Mesenchymal stem cell (in vitro differentiated cells and primary cell): ENCODE measurements around the gene IRAK1BP1.
"Not testable (repeated sequence)": the region's sequence is repeated elsewhere in the genome, so short reads cannot be mapped to it uniquely, and the experiment has no call there.

Experiments used
- DNase-seq: peaks from one replicate; pipeline ENCODE4 v3.0.0-alpha.2; 2013
- H2AFZ ChIP-seq: one replicate; pipeline ENCODE4 v1.6.1; 2013; ENCODE audit warnings: low read depth, mild to moderate bottlenecking, control low read depth, inconsistent platforms, low read length, moderate library complexity
- H2AK5ac ChIP-seq: 2 replicates; pipeline ENCODE4 v1.6.1; 2013; ENCODE audit warnings: low read length, moderate library complexity, mild to moderate bottlenecking, inconsistent platforms; ENCODE audit not compliant: severe bottlenecking
- H2BK120ac ChIP-seq: one replicate; pipeline ENCODE4 v1.6.1; 2013; ENCODE audit warnings: low read depth, mild to moderate bottlenecking, inconsistent platforms, low read length, moderate library complexity
- H2BK12ac ChIP-seq, 2 experiments: one replicate each; pipeline ENCODE4 v1.6.1; 2013; ENCODE audit warnings: inconsistent platforms in 2 of 2, low read length in 2 of 2, mild to moderate bottlenecking in 2 of 2, moderate library complexity in 2 of 2, control low read depth in 1 of 2
- H2BK15ac ChIP-seq: one replicate; pipeline ENCODE4 v1.6.1; 2013; ENCODE audit warnings: mild to moderate bottlenecking, low read depth, inconsistent platforms; ENCODE audit not compliant: poor library complexity, severe bottlenecking
- H2BK5ac ChIP-seq: 2 replicates; pipeline ENCODE4 v1.6.1; 2013; ENCODE audit warnings: low read depth, mild to moderate bottlenecking, low read length, control low read depth, inconsistent platforms; ENCODE audit not compliant: poor library complexity, severe bottlenecking
- H3K14ac ChIP-seq, 2 experiments: one replicate each; pipeline ENCODE4 v1.6.1; 2013; ENCODE audit warnings: inconsistent platforms in 2 of 2, low read length in 2 of 2, control low read depth in 1 of 2, mild to moderate bottlenecking in 1 of 2, moderate library complexity in 1 of 2
- H3K18ac ChIP-seq, 2 experiments: one replicate each; pipeline ENCODE4 v1.6.1; 2013; ENCODE audit warnings: inconsistent platforms in 2 of 2, low read length in 2 of 2, control low read depth in 1 of 2, low read depth in 1 of 2, mild to moderate bottlenecking in 1 of 2
- H3K23ac ChIP-seq, 2 experiments: one replicate each; pipeline ENCODE4 v1.6.1; 2013; ENCODE audit warnings: inconsistent platforms in 2 of 2, low read length in 2 of 2, mild to moderate bottlenecking in 2 of 2, moderate library complexity in 2 of 2, control low read depth in 1 of 2
- H3K27ac ChIP-seq: 2 replicates; pipeline ENCODE4 v1.5.1; 2013; ENCODE audit warnings: mild to moderate bottlenecking, moderate library complexity, low read length, control low read depth, inconsistent platforms; ENCODE audit not compliant: poor library complexity, severe bottlenecking
- H3K27me3 ChIP-seq, 2 experiments: 2 replicates each; pipeline versions ENCODE4 v1.6.1 to v1.7.0; 2013; ENCODE audit warnings: low read length in 2 of 2, mild to moderate bottlenecking in 2 of 2, moderate library complexity in 2 of 2, control low read depth in 1 of 2, inconsistent platforms in 1 of 2; ENCODE audit not compliant: control insufficient read depth in 1 of 2, insufficient read depth in 1 of 2
- H3K36me3 ChIP-seq, 2 experiments: 2 replicates each; pipeline versions ENCODE4 v1.6.1 to v1.7.0; 2013; ENCODE audit warnings: low read length in 2 of 2, control low read depth in 1 of 2, inconsistent platforms in 1 of 2, low read depth in 1 of 2, mild to moderate bottlenecking in 1 of 2; ENCODE audit not compliant: insufficient read depth in 2 of 2, control insufficient read depth in 1 of 2
- H3K4ac ChIP-seq, 2 experiments: one replicate each; pipeline ENCODE4 v1.6.1; 2013; ENCODE audit warnings: inconsistent platforms in 2 of 2, low read length in 2 of 2, mild to moderate bottlenecking in 2 of 2, moderate library complexity in 2 of 2, control low read depth in 1 of 2, low read depth in 1 of 2
- H3K4me1 ChIP-seq: 2 replicates; pipeline ENCODE4 v1.6.1; 2013; ENCODE audit warnings: low read depth, low read length, control low read depth; ENCODE audit not compliant: control insufficient read depth, insufficient read depth
- H3K4me2 ChIP-seq: 2 replicates; pipeline ENCODE4 v1.6.1; 2013; ENCODE audit warnings: low read length, mild to moderate bottlenecking, inconsistent platforms; ENCODE audit not compliant: poor library complexity, severe bottlenecking
- H3K4me3 ChIP-seq, 2 experiments: 2 replicates each; pipeline versions ENCODE4 v1.5.1 to v1.7.0; 2013; ENCODE audit warnings: low read length in 2 of 2, mild to moderate bottlenecking in 2 of 2, control low read depth in 1 of 2, low read depth in 1 of 2; ENCODE audit not compliant: insufficient read depth in 1 of 2
- H3K79me1 ChIP-seq: replicated peaks from 2 replicates; pipeline ENCODE4 v1.6.1; 2013; ENCODE audit warnings: mild to moderate bottlenecking, control low read depth, low read length, inconsistent platforms; ENCODE audit not compliant: poor library complexity, severe bottlenecking
- H3K9ac ChIP-seq: 2 replicates; pipeline ENCODE4 v1.7.0; 2013; ENCODE audit warnings: mild to moderate bottlenecking, low read length, moderate library complexity
- H3K9me3 ChIP-seq: 2 replicates; pipeline ENCODE4 v1.7.0; 2013; ENCODE audit warnings: mild to moderate bottlenecking, low read length; ENCODE audit not compliant: control insufficient read depth
- H4K8ac ChIP-seq: one replicate; pipeline ENCODE4 v1.6.1; 2013; ENCODE audit warnings: inconsistent platforms, mild to moderate bottlenecking, low read length, moderate library complexity
- H4K91ac ChIP-seq: one replicate; pipeline ENCODE4 v1.6.1; 2013; ENCODE audit warnings: mild to moderate bottlenecking, low read length, inconsistent platforms
- WGBS: methylation state at CpG from one replicate; pipeline ENCODE4 v1.1.7; 2013; ENCODE audit warnings: mixed read lengths; 5-methylcytosine and 5-hydroxymethylcytosine counted together

The IRAK1BP1 gene

DNA sequence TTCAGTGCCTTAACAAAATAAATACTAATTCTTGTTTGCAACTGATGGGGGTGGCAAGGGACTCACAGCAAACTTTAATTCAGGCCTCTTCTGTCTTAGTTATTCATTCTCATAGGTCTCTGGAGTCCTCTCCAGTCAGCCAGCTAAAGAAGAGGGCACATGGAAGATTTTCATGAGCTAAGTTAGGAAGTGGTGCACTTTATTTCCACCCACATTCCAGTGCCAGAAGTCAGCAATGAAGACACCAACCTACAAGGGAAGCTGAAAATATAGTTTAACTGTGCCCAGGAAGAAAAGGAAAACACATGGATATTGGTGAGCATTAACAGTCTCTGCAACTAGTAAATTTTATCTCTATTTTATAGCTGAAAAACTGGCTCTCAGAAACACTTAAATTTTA lies 16.7 kb upstream of the IRAK1BP1 start:
- Histone ChIP-seq H4K91ac (no peak overlapping the region), H3K9me3 (no peaks in the 10 kb centered on the region)

DNA sequence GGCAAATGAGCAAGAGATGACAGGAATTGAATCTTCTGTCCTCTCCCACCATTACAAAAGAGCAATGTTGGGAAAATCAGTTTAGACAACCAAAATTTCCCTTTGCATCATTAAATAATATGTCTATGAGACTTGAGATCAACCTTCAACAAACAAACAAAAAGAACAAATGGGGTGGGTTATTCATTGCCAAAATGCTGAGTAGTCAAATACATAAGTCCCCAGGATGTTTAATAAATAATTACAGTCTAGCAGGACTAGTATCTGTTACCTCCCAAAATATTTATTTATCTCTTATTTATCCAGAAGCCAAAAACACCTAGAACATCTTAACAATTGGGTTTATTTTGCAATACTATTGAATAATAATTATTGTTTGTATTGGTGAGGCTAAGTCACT lies 16.2 kb upstream of the IRAK1BP1 start:
- no peak overlapping the region for H2BK120ac ChIP-seq
- no peak overlapping the region for H2AK5ac ChIP-seq
- H3K27me3 ChIP-seq = no peaks in the 10 kb centered on the region
- no peak overlapping the region for H2BK12ac ChIP-seq
- no peaks in the 10 kb centered on the region for H3K79me1 ChIP-seq
- no peak overlapping the region for H3K4ac ChIP-seq
- no peak overlapping the region for H3K14ac ChIP-seq
- H3K23ac ChIP-seq = no peak overlapping the region
- H3K4me3 ChIP-seq = no peak overlapping the region
- no peak overlapping the region for H4K8ac ChIP-seq
- no peak overlapping the region for H3K18ac ChIP-seq
- H3K9me3 ChIP-seq = no peaks in the 10 kb centered on the region
- no peak overlapping the region for H3K27ac ChIP-seq
- no peak for DNase-seq
- no peaks in the 10 kb centered on the region for H3K4me1 ChIP-seq
- H3K36me3 ChIP-seq = no peaks in the 10 kb centered on the region
- H3K9ac ChIP-seq = no peak overlapping the region
- H4K91ac ChIP-seq = no peak overlapping the region
- H2AFZ ChIP-seq = no peak overlapping the region
- H2BK15ac ChIP-seq = no peak overlapping the region
- no peak overlapping the region for H2BK5ac ChIP-seq
- no peak overlapping the region for H3K4me2 ChIP-seq

More for the DNA sequence above, 16.7 kb upstream of the IRAK1BP1 start:
- Histone ChIP-seq H3K79me1 (no peaks in the 10 kb centered on the region), H3K4me2 (no peak overlapping the region), H2AFZ (no peak overlapping the region), H2BK120ac (no peak overlapping the region), H3K27me3 (no peaks in the 10 kb centered on the region), H3K4me1 (no peaks in the 10 kb centered on the region), H3K36me3 (no peaks in the 10 kb centered on the region), H2BK5ac (no peak overlapping the region), H3K23ac (no peak overlapping the region), H2BK12ac (no peak overlapping the region), H2AK5ac (no peak overlapping the region), H2BK15ac (no peak overlapping the region), H3K4me3 (no peak overlapping the region), H3K9ac (no peak overlapping the region), H3K14ac (no peak overlapping the region), H3K4ac (no peak overlapping the region), H4K8ac (no peak overlapping the region), H3K18ac (no peak overlapping the region), H3K27ac (no peak overlapping the region)
- DNase-seq = no peak

DNA sequence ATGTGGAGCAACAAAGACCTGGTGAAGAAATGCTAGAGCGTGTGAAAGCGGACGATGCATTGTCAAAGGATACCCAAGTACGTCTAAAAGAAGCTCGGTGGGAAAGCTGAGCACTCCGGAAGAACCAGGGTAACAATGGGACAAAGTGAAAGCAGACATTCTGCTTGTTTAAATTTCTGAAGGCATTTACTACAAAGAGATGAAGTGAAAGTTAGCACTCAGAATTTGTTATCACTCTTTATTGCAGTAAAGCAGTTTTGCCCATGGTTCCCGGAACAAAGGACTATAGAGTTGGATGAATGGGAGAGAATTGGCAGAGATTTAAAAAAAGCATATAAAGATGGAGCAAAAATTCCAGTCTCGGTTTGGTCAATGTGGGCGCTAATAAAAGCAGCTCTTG lies 12.8 kb upstream of the IRAK1BP1 start:
- H2BK120ac ChIP-seq = no peak overlapping the region
- H3K27me3 ChIP-seq = no peaks in the 10 kb centered on the region
- no peak overlapping the region for H3K4me2 ChIP-seq
- no peak overlapping the region for H2BK15ac ChIP-seq
- no peak overlapping the region for H3K23ac ChIP-seq
- peaks cover 8% of the 10 kb centered on the region for H3K9me3 ChIP-seq
- H3K14ac ChIP-seq = no peak overlapping the region
- no peak overlapping the region for H4K91ac ChIP-seq
- no peaks in the 10 kb centered on the region for H3K36me3 ChIP-seq
- H2BK5ac ChIP-seq = no peak overlapping the region
- no peak overlapping the region for H3K27ac ChIP-seq
- no peaks in the 10 kb centered on the region for H3K79me1 ChIP-seq
- H3K4ac ChIP-seq = no peak overlapping the region
- no peak overlapping the region for H2BK12ac ChIP-seq
- H4K8ac ChIP-seq = no peak overlapping the region
- H3K18ac ChIP-seq = no peak overlapping the region
- H3K4me1 ChIP-seq = no peaks in the 10 kb centered on the region
- 96% methylated on average over 9 of the region's 9 CpGs for WGBS
- DNase-seq = no peak
- H2AFZ ChIP-seq = no peak overlapping the region
- no peak overlapping the region for H3K4me3 ChIP-seq
- H3K9ac ChIP-seq = no peak overlapping the region
- no peak overlapping the region for H2AK5ac ChIP-seq

DNA sequence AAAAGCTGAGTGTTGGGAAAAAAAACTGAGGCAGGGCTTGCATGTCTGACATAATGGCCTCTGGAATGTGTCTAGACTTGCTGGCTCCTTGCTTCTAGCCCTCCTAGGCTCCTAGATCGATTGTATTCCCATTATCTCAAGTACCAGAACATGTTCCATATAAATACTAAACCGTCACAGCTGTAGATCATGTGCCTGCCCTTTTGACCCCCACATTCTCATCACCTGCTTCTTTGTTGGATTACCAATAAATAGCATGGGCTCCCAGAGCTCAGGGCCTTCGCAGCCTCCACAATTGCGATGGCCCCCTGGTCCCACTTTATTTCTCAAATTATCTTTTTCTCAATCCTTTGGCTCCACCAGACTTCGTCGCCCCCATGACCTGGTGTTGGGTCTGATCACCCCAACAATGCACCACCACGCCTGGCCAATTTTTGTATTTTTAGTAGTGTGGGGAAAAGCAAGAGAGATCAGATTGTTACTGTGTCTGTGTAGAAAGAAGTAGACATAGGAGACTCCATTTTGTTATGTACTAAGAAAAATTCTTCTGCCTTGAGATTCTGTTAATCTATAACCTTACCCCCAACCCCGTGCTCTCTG lies 8.9 kb upstream of the IRAK1BP1 start:
- not testable (repeated sequence) for H3K27ac ChIP-seq, H2AFZ ChIP-seq, H2AK5ac ChIP-seq, H3K4ac ChIP-seq, H2BK120ac ChIP-seq, H3K14ac ChIP-seq, H3K9me3 ChIP-seq, H2BK15ac ChIP-seq, DNase-seq, H3K9ac ChIP-seq, H3K27me3 ChIP-seq, H3K23ac ChIP-seq, H4K8ac ChIP-seq, H3K4me3 ChIP-seq, H3K36me3 ChIP-seq, H2BK12ac ChIP-seq, H2BK5ac ChIP-seq, H3K4me1 ChIP-seq, H4K91ac ChIP-seq, H3K18ac ChIP-seq, H3K79me1 ChIP-seq, H3K4me2 ChIP-seq
- WGBS = 84% methylated on average over 7 of the region's 8 CpGs
